Lower lobe of right lung (tissue), 2 donors: Measurements from ENCODE around the gene MYO9A. TPM values are rescaled to one million over a fixed set of nuclear protein-coding genes. Genes with fewer than 3 reads are reported as not detected.

ENCODE experiments used
- ATAC-seq, 2 donors: fragments of 200-7000 bp; cut with Tn5 transposase; one replicate each; pipeline ENCODE4 v1.9.1; 2020 to 2022; ENCODE audit warnings: mild to moderate bottlenecking in 2 of 2, moderate library complexity in 2 of 2
- DNase-seq: peaks from one replicate; pipeline ENCODE4 v3.0.0-alpha.2; 2020
- H3K27ac ChIP-seq: fragments of 200-600 bp; one replicate; pipeline ENCODE4 v1.8.0; 2022
- H3K27me3 ChIP-seq: fragments of 200-600 bp; one replicate; pipeline ENCODE4 v1.8.0; 2022; ENCODE audit warnings: low read depth
- H3K36me3 ChIP-seq: fragments of 200-600 bp; one replicate; pipeline ENCODE4 v1.8.0; 2022; ENCODE audit warnings: mild to moderate bottlenecking
- H3K4me1 ChIP-seq: fragments of 200-600 bp; one replicate; pipeline ENCODE4 v1.8.0; 2022
- H3K4me3 ChIP-seq: fragments of 200-600 bp; one replicate; pipeline ENCODE4 v1.8.0; 2022; ENCODE audit warnings: mild to moderate bottlenecking
- H3K9me3 ChIP-seq: fragments of 200-600 bp; one replicate; pipeline ENCODE4 v1.8.0; 2022
- intact Hi-C: fragments of 100-400 bp; cut with DNase I; formaldehyde crosslinking; loops from one replicate; pipeline ENCODE4 v1.11.0; 2022
- total RNA-seq: library from RNA; stranded (reverse); fragmentation: NEBNext Ultra II Directional; extraction: Animal tissue kit (Norgen Biotek cat#: 25700); gene quantifications from one replicate; pipeline ENCODE4 v1.2.1, GENCODE V29; 2021
- TF ChIP-seq, protein P1 (sequence below): fragments of 200-600 bp; IDR thresholded peaks from one replicate; pipeline ENCODE4 v1.8.0; 2022; ENCODE audit warnings: antibody characterized with exemption, mild to moderate bottlenecking
- donor health status: DM: no; HTN: yes; CAD: no; lungs with severe emphysema.

Gene MYO9A
- total RNA-seq, 1 donor from 2014 or later: 73.8 TPM

DNA sequence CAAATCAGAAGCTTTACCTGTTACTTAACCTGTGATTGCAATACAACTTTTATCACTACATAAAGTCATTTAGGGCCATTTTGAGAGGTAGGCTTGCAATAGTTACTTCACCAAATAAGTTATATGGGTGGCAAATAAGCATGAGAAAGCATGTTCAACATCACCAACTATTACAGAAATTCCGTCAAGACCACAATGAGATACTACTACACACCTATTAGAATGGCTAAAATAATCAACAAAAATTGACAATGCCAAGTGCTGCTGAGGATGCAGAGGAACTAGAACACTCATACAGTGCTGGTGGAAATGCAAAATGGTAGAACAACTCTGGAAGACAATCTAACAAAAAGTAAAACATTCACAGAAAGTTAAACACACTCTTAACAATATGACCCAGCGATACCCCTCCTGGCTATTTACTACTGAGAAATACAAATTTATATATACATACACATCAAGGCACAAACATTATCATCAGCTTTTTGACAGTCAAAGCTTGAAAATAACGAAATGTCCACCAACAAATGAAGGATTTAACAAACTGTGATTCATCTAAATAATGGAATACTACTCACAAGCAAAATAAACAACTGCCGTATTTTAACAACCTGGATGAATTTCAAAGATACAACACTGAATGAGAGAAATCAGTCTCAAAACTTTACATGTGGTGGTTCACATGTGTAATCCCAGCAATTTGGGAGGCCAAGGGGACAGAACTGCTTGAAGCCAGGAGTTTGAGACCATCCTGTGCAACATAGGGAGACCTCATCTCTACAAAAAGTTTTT, 82.9 kb downstream of the MYO9A start:
- no peaks in the 10 kb centered on the region for H3K27me3 ChIP-seq
- no peaks in the 10 kb centered on the region for H3K9me3 ChIP-seq
- TF ChIP-seq, protein P1, sequence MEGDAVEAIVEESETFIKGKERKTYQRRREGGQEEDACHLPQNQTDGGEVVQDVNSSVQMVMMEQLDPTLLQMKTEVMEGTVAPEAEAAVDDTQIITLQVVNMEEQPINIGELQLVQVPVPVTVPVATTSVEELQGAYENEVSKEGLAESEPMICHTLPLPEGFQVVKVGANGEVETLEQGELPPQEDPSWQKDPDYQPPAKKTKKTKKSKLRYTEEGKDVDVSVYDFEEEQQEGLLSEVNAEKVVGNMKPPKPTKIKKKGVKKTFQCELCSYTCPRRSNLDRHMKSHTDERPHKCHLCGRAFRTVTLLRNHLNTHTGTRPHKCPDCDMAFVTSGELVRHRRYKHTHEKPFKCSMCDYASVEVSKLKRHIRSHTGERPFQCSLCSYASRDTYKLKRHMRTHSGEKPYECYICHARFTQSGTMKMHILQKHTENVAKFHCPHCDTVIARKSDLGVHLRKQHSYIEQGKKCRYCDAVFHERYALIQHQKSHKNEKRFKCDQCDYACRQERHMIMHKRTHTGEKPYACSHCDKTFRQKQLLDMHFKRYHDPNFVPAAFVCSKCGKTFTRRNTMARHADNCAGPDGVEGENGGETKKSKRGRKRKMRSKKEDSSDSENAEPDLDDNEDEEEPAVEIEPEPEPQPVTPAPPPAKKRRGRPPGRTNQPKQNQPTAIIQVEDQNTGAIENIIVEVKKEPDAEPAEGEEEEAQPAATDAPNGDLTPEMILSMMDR: no peak
- no peak overlapping the region for H3K4me3 ChIP-seq
- peaks cover 21% of the 10 kb centered on the region for H3K4me1 ChIP-seq
- no peak overlapping the region for H3K27ac ChIP-seq
- ATAC-seq (no peak), DNase-seq (no peak)
- intact Hi-C loops: no loop called here
- H3K36me3 ChIP-seq: peaks cover 14% of the 10 kb centered on the region

DNA sequence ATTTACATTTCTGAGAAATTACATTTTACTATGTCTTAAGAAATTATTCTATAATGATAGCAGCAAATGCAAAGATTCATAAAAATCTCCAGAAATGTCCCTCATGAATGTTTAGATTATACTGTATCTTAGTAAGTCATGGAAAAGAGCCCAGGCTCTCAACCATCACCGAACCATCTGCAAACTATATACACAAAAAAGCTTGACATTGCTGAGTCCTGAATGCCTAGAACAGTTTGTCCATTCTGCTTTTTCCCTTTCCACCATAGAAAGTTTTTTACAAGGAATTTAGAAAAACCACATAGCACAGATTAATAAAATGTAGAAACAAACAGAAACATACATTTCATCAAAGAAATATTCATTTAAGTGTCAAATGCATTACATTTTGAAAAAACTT, 83.6 kb downstream of the MYO9A start:
- H3K27ac ChIP-seq: no peak overlapping the region
- DNase-seq: no peak
- H3K27me3 ChIP-seq: no peaks in the 10 kb centered on the region
- peaks cover 21% of the 10 kb centered on the region for H3K4me1 ChIP-seq
- H3K4me3 ChIP-seq: no peak overlapping the region
- TF ChIP-seq, protein P1: no peak
- intact Hi-C loops: no loop called here
- ATAC-seq: no peak
- H3K36me3 ChIP-seq: peaks cover 10% of the 10 kb centered on the region
- H3K9me3 ChIP-seq: no peaks in the 10 kb centered on the region

- DNase-seq: no peak
- Histone ChIP-seq H3K9me3 (no peaks in the 10 kb centered on the region), H3K27ac (no peak overlapping the region), H3K4me1 (peaks cover 21% of the 10 kb centered on the region), H3K27me3 (no peaks in the 10 kb centered on the region), H3K36me3 (peaks cover 10% of the 10 kb centered on the region), H3K4me3 (no peak overlapping the region)
- no peak for ATAC-seq
- intact Hi-C loops: no loop called here
- TF ChIP-seq, protein P1: no peak
Measured at GRCh38 chr15:72033711-72034110, 84.2 kb downstream of the MYO9A start.

DNA sequence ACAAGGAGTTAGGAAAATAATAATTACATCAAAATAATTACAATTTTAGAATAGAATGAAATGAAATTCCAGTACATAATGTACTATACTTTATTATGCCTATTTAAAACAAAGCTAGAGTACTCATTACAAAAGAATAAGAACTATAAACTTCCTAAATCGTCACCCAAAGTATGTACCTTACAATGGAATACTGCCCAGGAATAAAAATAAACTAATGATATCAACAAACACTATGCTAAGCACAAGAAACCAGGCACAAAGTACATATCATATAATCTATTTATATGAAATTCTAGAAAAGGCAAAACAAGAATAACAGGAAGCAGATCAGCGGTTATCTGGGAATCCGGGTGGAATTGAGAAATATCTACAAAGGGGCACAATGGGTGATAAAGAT, 84.7 kb downstream of the MYO9A start:
- H3K36me3 ChIP-seq: peaks cover 10% of the 10 kb centered on the region
- peaks cover 21% of the 10 kb centered on the region for H3K4me1 ChIP-seq
- no peaks in the 10 kb centered on the region for H3K27me3 ChIP-seq
- DNase-seq: no peak
- no peak for ATAC-seq
- H3K27ac ChIP-seq: no peak overlapping the region
- no peaks in the 10 kb centered on the region for H3K9me3 ChIP-seq
- H3K4me3 ChIP-seq: no peak overlapping the region
- intact Hi-C loops: no loop called here
- TF ChIP-seq, protein P1: no peak

- TF ChIP-seq, protein P1: no peak
- Histone ChIP-seq H3K27ac (no peak overlapping the region), H3K9me3 (no peaks in the 10 kb centered on the region), H3K36me3 (peaks cover 23% of the 10 kb centered on the region), H3K4me1 (no peaks in the 10 kb centered on the region), H3K27me3 (no peaks in the 10 kb centered on the region), H3K4me3 (no peak overlapping the region)
- no peak for DNase-seq
- ATAC-seq: no peak
- intact Hi-C loops: no loop called here
Measured at GRCh38 chr15:72021604-72022003, 96.3 kb downstream of the MYO9A start.
